HG02610 (cell line): ENCODE measurements around the gene ENO4.

ENCODE experiments used
- ATAC-seq: cut with Tn5 transposase; IDR thresholded peaks from one replicate; pipeline ENCODE4 v1.9.1; 2021; ENCODE audit warnings: mild to moderate bottlenecking, moderate library complexity; ENCODE audit not compliant: unreplicated experiment

The ENO4 gene

DNA sequence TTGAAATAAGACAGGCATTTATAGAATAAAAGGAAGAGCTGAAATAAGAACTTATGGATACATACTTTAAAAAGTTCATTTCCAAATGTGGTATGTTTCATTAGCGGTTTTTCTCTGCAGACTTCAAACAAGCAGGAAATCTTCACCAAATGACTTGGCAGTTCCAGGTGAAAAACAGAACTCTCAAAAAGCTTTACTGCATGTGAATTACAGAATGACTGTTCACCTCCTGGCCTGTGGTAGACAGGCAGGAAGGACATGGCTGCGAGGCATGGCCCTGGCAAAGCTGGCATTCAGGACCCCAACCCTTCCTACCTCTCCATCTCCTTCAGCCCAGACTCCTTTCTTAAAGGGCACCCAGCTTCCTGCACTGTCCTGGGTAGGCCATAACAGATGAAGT, 21.2 kb upstream of the ENO4 start:
- ATAC-seq: no peak

DNA sequence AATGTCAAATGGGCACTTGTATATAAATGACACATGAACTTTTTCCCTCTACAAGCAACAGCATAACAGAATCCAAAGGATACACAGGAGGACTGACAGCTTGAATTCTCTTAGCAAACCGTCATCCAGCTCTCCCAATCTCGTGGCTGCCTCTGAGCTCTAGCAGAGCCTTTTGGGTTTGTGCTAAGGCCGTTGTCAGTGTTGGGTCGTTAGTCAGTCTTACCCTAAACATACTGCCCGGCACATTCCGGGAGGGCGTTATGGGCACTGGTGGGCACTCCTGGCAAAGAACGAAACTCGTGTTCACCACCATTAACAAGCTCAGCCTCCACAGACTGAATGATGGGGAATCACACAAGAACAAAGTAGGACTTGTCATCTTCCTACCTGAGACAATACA, 19.6 kb upstream of the ENO4 start:
- no peak for ATAC-seq

- ATAC-seq: no peak
Measured at GRCh38 chr10:116831086-116831485, 18.2 kb upstream of the ENO4 start.

DNA sequence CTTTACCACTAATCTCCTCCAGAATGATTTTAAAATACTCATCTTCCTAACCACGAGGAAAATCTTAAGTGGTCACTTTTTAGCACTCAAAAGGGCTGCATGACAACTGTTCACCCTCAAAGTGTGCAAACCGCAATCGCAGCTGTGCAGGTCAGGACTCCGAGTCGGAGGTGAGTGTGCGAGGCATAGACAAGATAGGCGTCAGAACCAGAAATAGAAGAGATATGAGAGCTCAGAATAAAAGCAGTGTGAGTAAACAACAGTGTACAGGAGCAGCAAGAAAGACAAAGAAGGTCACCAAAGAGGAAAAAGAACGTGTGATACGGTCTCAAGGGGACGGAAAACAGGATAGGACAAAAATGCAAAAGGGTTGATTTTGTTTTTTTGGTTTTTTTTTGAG, 17.5 kb upstream of the ENO4 start:
- ATAC-seq: no peak

- no peak for ATAC-seq
Measured at GRCh38 chr10:116833986-116834985, 15.0 kb upstream of the ENO4 start.

DNA sequence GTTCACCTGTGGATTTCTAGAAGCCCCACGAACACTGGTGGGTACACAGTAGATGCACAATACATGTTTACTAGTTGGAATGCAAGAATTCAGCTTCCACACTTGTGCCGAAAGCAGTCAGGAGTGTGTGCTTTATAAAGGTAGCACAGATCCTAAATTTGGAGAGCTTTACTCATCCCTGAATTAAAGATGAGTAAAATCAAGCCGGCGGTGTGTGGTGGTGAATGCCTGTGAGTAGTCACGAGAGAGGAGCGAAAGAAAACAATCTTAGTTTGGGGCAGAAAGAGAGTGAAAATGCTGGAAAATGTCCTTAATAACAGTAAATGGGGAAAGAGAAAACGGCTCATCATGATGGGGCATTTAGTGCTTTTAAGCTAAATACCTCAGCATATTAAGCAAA, 13.6 kb upstream of the ENO4 start:
- no peak for ATAC-seq

DNA sequence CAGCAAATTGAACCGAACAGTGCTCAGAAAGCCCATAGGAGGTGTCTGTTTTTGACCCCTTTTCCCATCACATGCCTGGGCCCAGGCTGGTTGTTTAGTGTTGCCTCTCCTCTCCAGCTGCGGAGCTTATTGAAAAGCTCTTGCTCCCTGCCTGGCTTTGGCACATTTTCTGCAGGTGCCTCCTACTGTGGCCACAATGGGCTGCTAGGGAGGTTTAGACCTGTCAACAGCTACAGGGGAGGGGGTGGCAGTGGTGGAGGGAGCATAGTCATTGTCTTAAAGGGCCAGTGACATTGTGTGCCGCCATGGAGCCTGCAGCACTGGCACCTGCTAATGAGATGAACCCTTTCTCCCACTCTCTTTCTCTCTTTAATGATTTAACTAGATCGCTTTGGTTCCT, 13.2 kb upstream of the ENO4 start:
- ATAC-seq: no peak

DNA sequence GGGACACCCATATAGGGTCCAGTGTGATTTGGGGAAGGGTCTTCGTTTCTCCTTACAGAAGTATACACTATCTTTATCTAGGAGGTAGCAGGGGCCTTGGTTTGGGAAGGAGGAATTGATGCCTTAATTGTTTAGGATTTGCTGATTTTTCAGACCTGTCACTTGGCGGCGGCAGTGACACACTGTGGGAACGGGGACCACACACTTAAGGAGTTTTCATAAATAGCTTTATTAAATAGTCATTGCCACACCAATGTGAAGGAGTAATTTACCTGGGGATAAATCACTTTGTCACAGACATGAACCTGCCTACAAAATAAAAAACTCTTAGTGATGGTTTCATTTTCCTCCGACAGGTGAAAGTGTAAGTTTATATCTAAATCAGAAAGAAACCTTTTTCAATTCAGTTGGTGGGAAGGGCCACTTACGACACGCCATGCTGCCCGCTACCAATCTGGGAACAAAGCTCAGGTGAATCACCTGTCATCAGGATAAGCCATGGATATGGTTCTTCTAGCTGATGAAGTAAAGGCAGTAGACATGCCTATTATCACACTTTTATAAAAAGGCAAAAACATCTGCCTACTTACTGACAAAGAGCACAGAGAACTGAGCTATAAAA, 12.3 kb upstream of the ENO4 start:
- no peak for ATAC-seq

- ATAC-seq: no peak
Measured at GRCh38 chr10:116838143-116838725, 11.1 kb upstream of the ENO4 start.

- no peak for ATAC-seq
Measured at GRCh38 chr10:116840389-116841075, 8.8 kb upstream of the ENO4 start.

DNA sequence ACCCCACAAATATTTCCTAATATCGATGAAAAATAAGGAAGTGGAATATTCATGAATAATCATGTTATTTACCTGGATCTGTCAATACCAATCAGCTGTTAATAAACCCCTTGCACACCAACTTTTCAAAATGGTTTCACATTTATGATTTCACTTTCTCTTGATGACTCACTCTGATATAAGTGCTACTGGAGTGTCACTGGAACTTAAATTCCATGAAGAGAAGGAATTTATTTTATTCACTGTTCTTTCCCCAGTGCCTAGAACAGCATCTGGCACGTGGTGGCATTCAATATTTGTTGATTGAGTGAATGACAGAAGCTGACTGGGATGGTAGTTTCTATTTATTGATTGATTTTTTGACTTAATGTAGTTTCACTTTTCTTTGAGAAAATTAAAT, 3.5 kb upstream of the ENO4 start:
- no peak for ATAC-seq

- ATAC-seq: peak; percentile 89
Measured at GRCh38 chr10:116848032-116848943, 1.0 kb upstream of the ENO4 start.

DNA sequence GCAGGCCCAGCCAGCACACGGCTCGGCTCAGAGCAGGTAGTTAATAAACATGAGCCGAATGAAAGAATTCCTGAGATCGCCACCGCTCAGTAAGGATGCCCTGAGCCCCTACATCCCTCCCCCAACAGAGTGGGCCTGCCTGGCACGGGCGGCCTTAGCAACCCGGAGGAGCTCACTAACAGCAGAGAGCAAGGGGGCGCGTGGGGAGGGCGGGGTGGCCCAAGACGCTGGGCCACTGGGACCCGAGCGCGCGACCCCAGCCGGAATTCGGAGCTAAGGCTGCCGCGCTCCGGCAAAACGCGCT, 403 bp upstream of the ENO4 start:
- no peak for ATAC-seq

DNA sequence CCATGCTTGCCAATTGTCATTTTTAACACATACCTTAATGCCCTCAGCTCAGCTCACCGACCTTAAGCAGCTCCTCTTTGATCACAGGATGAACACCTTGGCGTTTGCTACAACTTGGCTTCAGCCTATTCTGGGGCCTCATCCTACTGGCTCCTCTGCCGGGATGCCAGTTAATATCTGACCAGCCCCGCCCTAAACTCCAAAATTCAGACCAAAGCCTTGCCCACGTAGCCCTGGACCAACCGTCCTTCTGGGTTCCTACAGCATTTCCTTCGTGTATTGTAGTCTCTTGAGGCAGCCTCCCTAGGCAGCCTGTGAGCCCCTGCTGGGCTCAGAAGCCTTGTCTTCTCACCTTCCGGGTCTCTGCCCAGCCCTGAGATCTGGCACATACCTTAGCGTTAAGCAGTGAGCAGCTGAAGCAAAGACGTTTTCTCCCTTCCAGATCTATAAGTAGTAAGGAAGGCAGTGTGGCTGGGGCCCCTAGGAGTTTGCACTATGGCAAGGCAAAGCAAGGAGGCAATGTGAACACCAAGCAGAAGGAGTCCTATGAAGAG, 836 bp downstream of the ENO4 start:
- ATAC-seq: no peak

GRCh38 chr10:116852246-116852645, 2.9 kb downstream of the ENO4 start:
- ATAC-seq: no peak

GRCh38 chr10:116853287-116853686, 4.0 kb downstream of the ENO4 start:
- no peak for ATAC-seq

- ATAC-seq: no peak
Measured at GRCh38 chr10:116853701-116854100, 4.4 kb downstream of the ENO4 start.

DNA sequence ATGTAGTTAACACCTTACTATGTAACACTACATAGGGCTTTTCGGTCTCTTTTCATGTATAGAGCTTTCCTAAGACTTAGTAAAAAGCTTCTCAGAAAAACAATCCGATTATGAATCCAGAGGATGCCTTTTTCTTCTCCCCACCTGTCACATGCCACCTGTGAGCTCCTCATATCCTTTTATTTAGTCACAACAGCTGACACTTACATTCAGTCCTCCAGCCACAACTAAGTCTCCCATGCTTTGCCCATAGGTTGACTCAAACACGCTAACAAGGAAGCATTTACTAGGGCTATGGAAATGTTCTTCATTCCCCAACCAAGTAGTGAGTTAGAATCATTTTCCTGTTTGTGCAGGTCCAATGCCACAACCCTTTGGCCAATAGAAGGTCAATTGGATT, 7.9 kb downstream of the ENO4 start:
- ATAC-seq: no peak

DNA sequence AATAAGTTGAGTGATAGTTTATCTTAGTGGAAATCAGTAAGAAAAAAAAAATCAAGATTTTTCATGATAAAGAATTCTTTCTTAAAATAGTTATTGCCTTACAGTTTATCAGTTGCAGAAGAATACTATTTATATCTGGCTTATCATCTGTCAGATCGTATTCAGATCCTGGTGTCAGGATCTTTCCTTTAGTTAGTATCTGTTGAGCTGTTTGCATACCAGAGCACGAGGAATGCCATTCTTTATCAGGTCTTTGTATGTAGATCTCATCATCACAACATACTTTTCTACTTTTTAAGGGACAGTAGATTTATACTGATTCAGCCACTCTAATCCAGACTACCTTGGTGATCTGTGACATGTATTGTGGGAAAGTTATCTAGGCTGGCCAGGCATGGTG, 12.5 kb downstream of the ENO4 start:
- ATAC-seq: no peak

GRCh38 chr10:116864436-116864835, 15.1 kb downstream of the ENO4 start:
- ATAC-seq: no peak
